AG20443 (cell line): ENCODE results near the gene TMX1.
"Not testable (repeated sequence)": the region's sequence is repeated elsewhere in the genome, so short reads cannot be mapped to it uniquely, and the experiment has no call there.

Experiments
- DNase-seq: peaks from one replicate; pipeline ENCODE4 v3.0.0; 2012; ENCODE audit warnings: low spot score, mixed read lengths

Gene TMX1

GRCh38 chr14:51239813-51240803 lies at the start of gene TMX1:
TSS of gene TMX1 (plus strand) at chr14:51240247. CDS start at chr14:51240293, 46 bp downstream.
- DNase-seq, result peak; percentile 100

GRCh38 chr14:51201890-51202289 lies 38.2 kb upstream of the TMX1 start:
- no peak for DNase-seq

DNA sequence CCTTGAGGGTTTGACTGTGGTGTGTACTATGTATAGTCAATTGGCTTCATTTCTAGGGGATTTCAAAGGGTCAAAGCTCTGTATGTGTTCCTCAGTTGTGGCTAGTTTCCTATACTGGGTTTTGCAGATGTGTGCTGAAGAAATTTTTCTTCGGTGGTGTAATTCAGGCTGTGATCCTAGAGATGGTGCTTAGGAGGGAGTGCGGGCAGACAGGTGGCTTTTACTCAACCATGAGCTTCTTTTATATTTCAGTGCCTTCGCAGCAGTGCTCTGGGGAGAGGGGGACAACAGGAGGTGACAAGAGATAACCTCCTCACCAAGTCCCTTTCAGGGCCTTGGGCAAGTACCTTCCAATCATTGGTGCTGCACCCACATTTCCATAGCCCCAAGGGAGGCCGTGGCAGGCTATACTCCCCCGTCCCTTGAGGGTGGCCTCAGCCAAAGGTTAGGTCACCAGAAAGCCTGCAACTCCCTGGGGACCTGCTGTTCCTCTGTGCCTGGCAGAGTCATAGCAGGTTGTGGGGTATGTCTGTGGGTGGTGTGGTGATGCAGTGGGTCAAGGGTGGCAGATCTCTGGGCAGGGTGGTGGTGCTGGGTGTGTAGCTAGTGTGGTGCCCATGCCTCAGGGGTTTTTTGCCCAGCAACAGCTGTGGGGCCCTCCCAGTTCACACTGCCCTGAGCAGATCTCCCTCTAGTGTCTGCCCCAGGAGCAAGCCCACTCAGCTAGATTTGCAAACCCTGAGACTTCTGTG lies 37.0 kb upstream of the TMX1 start:
- DNase-seq, result no peak

DNA sequence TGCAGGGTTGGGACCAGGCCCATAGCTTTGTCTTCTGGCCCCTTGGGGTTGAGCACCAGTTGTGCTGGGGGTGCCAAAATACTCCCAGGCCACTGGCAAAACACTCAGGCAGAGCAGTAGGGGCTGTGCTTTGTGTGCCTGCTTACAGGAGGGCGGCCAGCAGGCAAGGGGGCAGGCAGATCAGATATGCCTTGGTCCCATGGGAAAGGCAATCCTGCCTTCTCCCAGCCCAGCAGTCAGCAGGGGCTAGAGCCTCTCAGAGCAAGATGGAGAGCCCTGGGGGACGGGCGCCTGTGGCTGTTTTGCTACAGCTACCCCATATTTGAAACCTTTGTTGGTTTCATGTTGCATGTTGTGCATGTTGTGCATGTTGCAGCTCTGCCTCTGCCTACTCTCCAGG lies 36.2 kb upstream of the TMX1 start:
- no peak for DNase-seq

GRCh38 chr14:51205486-51205885 lies 34.6 kb upstream of the TMX1 start:
- no peak for DNase-seq

DNA sequence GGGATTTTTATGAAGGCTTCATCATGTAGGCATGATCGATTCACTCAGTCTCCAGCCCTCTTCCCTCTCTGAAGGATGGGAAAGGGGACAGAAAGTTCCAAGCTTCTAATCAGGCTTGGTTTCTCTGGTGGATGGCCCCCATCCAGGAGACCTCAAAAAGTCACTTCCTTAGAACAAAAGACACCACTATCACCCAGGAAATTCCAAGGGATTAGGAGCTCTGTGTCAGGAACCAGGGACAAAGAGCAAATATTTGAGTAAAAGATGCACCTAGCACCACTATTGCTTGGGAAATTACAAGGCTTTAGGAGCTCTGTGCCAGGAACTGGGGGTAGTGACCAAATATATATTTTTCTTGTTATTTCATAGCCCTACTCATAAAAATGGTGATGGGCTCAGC lies 33.6 kb upstream of the TMX1 start:
- no peak for DNase-seq

DNA sequence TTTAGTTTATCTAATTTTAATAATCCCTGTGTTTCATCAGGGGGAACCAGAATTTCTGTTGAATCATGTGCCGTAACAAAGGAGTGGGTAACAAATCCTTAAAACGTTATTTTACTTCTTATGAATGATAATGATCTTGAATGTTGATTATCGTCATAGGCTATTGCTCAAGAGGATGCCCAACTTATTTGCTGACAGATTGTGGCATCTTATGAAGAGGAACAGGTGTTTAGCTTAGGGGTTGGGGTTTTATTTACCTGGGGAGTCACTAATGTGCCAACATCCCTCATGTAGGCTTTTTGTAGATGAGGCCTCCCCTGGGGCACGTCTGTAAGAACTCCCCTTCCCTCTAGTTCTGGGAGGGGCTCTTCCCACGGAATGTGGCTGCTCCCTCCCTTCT lies 32.4 kb upstream of the TMX1 start:
- DNase-seq, result no peak

GRCh38 chr14:51208982-51209381 lies 31.1 kb upstream of the TMX1 start:
- DNase-seq, result no peak

GRCh38 chr14:51209457-51209856 lies 30.6 kb upstream of the TMX1 start:
- no peak for DNase-seq

DNA sequence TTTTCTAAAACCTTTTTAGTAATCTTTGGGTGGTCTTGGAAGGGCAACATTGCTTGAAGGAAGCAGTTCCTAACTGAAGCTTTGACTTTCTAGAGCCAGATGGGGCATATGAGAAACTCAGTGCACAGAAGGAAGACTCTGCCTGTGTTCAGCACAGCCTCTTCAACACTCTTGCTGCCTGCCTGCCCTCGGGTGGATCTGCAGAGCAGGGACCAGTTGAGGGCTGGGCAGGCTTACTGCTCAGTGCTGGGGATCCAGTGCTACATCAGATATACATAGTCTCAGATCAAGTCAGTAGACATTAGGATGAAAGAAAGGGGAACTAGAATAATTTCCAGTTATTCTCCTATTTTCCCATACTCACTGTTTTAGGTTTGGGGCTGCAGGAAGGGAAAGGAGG lies 29.5 kb upstream of the TMX1 start:
- DNase-seq, result no peak

GRCh38 chr14:51211149-51211548 lies 28.9 kb upstream of the TMX1 start:
- DNase-seq, result no peak

DNA sequence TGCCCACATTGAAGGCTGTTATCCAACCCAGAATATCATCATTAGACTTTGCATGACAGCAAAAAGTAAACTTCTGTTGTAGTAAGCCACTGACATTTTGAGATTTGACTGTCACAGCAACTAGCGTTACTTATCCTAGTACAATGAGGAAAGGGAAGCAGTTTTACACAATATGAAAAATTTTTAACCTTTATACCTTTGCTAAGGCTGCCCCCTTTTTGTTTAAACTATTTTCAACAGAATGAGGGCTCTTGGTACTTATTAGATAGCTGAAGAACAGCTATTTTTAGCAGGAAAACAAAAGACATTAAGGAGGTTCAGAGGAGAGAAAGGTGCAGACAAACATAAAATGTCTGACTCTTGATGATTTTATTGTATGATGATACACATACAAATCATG lies 23.4 kb upstream of the TMX1 start:
- no peak for DNase-seq

- DNase-seq, result peak; percentile 43
These were observed 20.3 kb upstream of the TMX1 start for GRCh38 chr14:51219473-51220448.

DNA sequence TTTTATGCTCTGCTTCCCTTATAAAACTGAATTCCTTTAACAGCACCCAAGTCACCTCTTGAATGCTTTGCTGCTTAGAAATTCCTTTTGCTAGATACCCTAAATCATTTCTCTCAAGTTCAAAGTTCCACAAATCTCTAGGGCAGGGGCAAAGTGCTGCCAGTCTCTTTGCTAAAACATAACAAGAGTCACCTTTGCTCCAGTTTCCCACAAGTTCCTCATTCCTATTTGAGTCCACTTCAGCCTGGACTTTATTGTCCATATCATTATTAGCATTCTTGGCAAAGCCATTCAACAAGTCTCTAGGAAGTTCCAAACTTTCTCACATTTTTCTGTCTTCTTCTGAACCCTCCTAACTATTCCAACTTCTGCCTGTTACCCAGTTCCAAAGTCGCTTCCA lies 16.6 kb upstream of the TMX1 start:
- not testable (repeated sequence) for DNase-seq

DNA sequence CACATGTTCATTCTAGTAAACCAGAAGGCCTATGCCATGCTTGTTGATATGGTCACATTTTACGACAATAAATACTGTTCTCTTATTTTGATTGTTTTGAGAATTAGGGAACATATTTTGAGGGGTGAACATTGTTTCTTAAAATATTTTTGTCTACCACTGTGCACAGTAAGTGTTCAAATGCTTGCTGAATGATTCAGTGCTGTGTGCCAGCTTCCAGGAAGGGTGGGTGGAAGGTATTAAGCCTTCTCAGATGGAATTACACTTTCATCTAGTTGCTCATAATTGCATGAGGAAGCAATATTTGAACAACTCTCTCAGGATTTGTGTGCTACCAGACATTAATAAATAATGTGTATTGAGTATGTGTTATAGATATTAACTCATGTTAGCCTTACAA lies 15.5 kb upstream of the TMX1 start:
- no peak for DNase-seq

- no peak for DNase-seq
These were observed 14.3 kb upstream of the TMX1 start for GRCh38 chr14:51225751-51226150.

GRCh38 chr14:51228391-51228790 lies 11.7 kb upstream of the TMX1 start:
- DNase-seq, result no peak

DNA sequence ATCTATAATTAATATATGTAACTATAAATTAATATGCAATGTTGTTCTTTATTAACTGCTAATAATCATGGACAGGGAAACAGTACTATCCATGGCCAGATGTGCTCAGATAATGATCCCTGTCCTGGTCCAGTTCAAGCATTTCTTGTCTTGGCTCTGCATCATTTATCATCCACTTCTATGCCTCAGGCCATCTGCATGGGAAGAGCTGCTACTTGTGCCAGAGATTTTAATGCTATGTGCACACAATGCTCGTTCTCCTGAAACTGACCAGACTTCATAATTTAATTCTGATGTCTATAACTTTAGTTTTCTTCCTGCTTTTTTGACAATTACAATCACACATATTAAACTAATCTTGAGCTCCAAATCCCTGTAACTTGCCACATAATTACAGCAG lies 11.2 kb upstream of the TMX1 start:
- no peak for DNase-seq

GRCh38 chr14:51236314-51236713 lies 3.7 kb upstream of the TMX1 start:
- no peak for DNase-seq

GRCh38 chr14:51240804-51241380 lies 845 bp downstream of the TMX1 start:
- no peak for DNase-seq
